AG09319 (cell line): ENCODE measurements around the gene OR2H2.

Experiments used
- DNase-seq: peaks from one replicate; pipeline ENCODE4 v3.0.0-alpha.2; 2010; ENCODE audit warnings: low read depth; ENCODE audit errors: extremely low read depth
- TF ChIP-seq, protein P1 (sequence below): IDR thresholded peaks from 2 replicates; pipeline ENCODE4 v1.5.1; 2011; ENCODE audit warnings: low read depth, mild to moderate bottlenecking, inconsistent platforms, low read length, moderate library complexity

The OR2H2 gene

DNA sequence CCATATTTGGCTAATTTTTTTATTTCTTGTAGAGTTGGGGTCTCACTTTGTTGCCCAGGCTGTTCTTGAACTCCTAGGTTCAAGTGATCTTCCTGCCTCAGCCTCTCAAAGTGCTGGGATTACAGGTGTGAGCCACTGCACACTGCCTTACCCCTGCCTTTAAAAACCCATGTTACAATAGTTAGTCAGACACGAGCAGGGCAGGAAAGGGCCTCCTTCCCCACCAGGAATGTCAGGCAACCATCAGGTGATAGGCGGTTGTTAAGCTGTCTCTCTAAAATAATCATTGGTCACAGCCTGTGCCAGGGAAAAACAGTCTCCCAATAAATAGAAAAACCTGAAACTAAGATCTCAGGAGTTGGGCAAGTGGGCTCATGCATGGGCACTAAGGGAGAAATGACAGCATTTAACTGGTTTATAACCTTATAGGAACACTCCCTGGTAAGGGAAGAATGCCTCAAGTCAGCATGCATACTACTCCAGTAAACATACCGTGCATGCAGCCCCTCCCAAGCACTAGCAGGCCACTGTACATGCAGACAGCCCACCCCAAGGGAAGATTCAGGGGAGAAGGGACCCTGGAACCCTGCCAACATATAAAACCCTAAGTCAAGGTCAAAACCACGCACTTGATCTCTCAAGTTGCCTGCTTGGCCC lies 8.4 kb downstream of the OR2H2 start:
- no peak for DNase-seq
- TF ChIP-seq, protein P1, sequence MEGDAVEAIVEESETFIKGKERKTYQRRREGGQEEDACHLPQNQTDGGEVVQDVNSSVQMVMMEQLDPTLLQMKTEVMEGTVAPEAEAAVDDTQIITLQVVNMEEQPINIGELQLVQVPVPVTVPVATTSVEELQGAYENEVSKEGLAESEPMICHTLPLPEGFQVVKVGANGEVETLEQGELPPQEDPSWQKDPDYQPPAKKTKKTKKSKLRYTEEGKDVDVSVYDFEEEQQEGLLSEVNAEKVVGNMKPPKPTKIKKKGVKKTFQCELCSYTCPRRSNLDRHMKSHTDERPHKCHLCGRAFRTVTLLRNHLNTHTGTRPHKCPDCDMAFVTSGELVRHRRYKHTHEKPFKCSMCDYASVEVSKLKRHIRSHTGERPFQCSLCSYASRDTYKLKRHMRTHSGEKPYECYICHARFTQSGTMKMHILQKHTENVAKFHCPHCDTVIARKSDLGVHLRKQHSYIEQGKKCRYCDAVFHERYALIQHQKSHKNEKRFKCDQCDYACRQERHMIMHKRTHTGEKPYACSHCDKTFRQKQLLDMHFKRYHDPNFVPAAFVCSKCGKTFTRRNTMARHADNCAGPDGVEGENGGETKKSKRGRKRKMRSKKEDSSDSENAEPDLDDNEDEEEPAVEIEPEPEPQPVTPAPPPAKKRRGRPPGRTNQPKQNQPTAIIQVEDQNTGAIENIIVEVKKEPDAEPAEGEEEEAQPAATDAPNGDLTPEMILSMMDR, result no peak

DNA sequence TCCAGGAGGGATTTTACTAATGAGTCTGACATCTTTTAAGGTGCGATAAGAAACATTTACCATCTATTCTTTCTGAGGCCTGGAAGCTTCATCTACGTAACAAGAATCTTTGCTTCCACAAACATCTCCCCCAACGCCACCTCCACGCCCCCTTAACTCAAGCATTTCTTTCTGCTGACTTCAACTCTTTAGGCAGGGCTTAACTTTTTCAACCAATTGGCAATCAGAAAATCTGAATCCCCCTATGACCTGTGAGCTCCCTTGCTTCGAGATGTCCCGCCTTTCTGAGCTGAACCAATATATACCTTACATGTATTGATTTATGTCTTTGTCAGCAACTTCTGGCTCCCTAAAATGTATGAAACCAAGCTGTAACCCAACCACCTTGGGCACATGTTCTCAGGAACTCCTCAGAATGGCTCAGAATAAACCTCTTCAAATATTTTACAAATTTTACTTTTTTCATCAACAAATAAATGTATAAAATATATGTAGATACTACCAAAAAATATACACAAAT lies 11.5 kb downstream of the OR2H2 start:
- TF ChIP-seq, protein P1, result no peak
- DNase-seq, result no peak

DNA sequence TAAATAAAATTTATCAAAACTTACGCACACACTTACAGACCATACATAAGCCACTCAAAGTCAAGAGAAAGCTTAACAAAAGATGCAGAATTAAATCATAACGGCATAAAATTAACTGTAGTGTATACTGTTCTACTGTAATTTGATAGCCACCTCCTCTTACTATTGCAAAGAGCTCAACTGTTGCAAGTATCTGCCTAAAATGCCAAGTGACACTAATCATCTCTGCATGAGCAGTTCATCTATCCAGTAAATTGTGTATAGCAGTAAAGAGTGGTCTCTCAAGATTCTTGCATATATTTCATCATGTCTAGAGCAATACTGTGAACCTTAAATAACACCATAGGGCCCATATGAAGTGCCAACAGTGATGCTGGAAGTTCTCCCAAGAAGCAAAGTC lies 12.3 kb downstream of the OR2H2 start:
- TF ChIP-seq, protein P1, result no peak
- no peak for DNase-seq

DNA sequence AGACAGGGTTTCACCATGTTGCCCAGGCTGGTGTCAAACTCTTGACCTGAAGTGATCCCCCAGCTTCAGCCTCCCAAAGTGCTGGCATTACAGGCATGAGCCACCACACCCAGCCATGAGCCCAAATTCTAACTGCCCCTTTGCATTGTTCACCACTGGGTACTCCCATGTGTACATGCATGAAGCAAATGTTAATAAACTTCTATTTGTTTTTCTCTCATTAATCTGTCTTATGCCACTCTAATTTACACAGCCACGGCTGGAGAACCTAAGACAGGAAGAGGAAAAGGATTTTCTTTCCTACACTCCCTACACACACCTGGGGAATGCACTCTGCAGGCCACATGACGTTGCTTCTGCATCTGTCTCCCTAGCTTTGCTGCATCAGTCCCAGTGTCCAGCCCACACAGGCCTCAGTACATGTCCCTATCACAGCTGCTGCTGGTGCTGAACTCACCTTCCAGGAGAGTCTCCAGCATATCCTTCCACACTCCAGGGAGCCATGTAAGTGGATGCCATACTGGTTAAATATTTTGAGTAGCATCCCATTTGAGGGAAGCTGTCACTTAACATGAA lies 13.3 kb downstream of the OR2H2 start:
- no peak for DNase-seq
- TF ChIP-seq, protein P1, result no peak

DNA sequence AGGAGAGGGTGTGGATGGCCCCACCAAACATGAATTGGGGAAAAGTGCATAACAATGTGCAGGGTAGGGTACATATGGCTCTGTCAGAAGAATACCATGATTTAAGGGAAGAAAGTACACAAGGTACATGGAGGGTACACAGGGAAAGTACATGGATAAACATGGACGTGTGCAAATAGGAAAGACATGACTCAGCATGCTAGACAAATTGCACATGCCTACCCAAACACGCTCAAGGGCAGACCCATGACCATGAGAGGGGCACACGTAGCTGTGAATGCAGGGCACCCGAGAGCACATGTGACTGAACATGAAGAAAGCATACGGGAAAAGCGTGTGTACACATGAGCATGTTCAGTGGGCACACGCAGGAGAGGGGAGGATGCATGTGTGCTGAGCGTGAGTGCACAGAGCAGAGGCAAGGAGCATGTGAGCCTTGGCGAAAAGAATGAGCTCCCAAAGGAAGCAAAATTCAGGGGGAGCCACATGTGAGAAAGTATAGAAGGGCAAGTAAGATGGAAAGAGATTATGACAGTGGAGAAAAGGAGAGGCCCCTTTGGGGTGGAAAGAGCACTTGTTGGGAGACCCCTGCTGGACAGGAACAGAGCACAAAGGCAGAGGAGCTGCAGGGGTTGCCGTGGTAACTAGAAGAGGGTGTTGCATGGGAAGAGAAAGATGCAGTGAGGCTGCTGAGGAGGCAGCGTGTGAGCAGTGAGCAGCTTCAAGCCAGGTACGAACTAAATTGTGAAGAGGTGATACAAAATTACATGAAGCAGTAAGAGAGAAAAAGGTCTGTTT lies 17.8 kb downstream of the OR2H2 start:
- no peak for DNase-seq

DNA sequence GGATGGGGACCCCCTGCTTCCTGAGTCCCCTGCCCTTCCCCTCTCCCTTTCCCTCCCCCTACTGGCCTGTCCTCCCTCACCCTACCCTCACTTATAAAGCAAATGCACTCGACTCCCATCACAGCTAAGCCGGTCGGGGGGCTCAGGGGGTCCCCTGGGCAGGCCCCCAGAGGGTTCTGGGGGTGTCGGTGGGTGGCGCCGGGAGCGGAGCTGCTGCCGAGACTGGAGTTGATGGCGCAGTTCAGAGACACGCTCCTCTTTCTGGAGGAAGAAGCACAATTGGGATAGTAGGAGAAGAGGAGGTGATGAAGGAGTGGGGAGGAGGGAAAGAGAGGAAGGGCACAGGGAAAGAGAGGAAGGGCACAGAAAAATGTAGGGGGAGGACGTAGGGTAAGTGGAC lies 18.5 kb downstream of the OR2H2 start:
- TF ChIP-seq, protein P1, result no peak
- DNase-seq, result no peak

More for the DNA sequence above, 17.8 kb downstream of the OR2H2 start:
- TF ChIP-seq, protein P1, result peak; percentile 4; the same call in 1 of the 2 replicates

DNA sequence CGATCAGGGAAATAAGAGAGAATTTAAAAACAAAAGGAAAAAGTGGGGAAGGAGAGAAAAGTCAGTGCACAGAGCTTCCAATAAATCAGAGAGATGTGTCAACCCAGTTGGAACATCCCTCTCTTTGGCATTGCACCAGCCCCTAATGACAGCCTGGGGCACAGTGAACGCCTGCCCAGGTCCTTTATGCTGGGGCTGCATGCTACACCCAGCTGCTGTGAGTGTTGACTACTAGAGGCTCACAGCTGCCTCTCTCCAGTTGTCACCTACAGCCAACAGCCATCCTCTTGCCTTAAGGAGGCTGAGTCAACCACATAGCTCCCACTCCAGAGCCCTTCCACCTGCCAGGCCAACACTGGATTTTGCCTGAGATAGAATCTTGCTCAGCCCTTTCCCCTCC lies 19.0 kb downstream of the OR2H2 start:
- TF ChIP-seq, protein P1, result no peak
- DNase-seq, result no peak
